GM19455 (cell line): ENCODE results near the gene HES3.

Experiments
- ATAC-seq: cut with Tn5 transposase; IDR thresholded peaks from one replicate; pipeline ENCODE4 v1.9.1; 2021; ENCODE audit not compliant: unreplicated experiment

HES3 gene, protein sequence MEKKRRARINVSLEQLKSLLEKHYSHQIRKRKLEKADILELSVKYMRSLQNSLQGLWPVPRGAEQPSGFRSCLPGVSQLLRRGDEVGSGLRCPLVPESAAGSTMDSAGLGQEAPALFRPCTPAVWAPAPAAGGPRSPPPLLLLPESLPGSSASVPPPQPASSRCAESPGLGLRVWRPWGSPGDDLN

DNA sequence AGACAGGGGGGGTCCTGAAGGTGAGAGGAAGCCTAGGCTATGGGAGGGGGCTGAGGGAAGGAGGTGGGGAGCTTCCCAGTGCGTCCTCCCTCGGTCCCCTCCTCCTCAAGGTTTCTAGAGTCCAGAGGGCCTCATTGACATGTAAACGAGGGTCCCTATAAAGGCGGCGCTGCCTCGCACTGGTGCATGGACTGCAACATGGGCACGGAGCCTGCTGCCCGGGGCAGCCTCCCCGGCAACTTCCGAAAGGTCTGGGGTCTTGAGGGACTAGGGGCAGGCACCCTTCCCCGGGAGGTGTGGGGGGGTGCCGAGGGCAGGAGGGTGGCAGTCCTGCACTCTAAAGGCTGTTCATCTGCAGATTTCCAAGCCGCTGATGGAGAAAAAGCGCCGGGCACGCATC is at the start of gene HES3:
HES3 (plus strand) TSS at position 187 of the 400 bp plus-strand sequence; CDS start at position 374, 187 bp downstream.
- ATAC-seq = no peak

DNA sequence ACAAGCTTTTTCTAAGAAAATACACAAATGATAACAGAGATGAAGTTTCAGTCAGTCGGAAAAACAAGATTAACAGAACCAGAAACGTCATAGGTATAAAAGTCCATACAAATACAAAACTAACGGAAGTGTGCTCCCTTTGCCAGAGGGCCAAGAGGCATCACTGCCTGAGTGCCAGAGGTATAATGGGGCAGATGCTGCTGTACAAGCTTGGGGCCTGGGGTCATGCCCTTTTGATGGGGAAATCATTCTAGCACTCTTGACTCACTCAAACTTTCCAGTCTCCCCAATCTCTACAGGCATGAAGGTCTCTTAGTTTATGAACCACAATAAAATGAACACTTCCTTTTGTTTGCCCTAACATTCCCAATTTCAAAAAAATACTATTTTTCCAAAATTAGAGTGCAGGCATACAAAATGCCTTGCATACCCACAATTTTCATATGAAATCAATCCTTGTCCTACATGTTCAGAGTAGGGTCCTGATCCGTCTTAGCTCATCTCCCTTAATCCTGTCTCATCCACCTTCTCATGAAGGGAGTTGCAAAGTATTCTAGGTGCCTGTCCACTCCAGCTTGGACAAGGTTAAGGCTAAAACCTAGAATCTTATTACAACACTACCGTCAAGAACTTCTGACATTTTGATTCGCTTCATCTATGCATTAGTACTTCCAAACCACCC is 46.1 kb upstream of the HES3 start:
- no peak for ATAC-seq

DNA sequence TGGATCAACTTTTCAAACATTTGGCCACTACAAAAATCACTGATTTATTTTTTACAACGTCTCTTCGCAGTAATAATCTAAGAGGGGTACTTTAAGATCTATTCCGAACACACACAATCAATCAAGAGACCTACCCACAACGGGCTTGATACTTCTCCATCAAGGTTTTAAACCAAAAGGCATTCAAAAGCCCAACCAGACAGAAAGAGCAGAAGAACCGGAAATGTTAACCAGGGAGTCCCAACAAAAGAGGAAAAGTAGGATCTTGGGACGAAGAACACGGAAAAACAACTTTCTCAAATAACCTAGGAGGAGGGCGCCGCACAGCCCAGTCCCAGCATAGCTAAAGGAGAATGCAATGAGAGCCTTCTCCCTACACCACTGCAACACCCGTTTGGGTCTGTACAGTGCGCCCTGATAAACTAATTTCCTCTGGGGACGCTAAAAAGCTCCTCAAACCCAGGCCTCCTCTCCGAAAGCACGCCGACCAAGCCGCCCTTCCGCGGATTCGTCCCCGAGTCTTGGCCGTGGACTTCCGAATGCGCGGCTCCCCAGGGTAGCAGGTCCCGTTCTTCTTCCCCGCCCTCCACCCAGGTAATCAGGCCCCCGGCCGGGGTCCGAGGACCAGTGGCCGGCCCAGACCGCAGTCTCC is 45.2 kb upstream of the HES3 start:
- ATAC-seq = peak; percentile 30

DNA sequence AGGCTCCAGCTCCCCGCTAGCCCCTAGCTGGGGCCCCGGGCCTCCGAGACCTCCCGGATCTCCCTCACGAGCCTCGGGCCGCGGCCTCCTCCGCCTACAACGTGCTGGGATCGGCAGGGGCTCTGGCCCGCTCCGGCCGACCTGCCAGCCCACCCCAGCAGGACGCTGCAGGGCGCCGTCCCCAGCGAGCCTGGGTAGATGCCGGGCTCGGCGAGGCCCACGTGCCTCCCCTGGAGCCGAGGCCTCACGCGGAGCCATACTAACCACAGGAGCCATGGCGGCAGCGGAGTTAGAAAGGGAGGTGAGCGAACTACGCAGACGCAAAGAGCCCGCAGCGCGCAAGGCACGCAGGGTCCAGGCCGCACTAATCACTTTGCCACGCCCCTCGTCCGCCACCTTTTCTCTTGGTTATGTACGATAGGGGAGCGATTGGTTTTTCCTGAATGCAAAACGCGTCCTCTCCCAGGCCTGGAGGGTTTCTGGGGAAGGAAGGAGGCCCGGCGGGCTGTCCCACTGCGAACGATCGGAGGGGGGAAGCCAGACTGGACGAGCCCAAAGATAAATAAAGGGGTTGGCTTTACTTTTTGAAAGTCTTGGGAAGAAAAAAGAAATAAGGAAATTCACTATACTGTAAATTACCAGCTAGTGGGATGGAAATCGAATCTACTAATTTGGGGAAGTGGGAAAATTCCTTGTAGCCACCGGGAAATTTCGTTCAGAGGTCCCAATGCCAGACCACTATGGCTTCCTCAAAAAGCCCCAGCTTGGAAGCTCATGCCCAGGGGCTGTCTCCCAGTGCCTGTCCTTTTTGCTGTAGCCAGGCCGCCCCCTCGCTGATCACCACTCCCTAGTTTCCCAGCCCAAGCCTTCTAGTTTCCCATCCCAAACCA is 44.4 kb upstream of the HES3 start, which contains the start of gene RPL22:
RPL22 (minus strand) TSS at position 298 of the 890 bp plus-strand sequence; CDS start at position 276, 22 bp downstream.
- ATAC-seq = peak; percentile 97

DNA sequence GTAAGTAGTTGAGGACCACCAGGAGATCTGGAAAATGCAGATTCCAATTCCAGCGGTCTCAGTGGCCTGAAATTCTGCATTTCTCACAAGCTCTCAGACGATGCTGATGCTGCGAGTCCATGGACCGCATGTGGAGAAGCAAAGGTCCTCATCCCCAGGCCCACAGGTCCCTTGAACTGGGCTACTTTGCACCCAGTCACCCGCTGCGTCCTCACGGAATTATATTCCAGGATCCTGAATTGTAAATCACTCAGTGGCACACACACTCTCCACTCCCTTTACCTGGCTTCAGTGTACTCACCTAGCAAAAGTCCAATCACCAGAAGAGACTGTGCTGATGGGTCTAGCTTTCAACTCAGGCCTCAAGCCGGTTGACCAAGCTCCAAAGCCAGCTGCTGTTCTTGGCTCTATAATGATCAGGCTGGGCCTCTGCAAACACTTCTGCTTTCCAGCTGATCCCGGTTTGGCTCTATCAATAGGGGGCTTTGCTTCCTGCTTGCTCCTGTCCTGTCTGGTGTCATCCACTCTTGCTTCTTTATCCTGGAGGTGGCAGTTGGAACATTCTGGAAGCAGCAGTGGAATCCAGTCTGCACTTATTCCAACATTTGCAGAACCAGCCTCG is 43.7 kb upstream of the HES3 start:
- ATAC-seq = no peak

DNA sequence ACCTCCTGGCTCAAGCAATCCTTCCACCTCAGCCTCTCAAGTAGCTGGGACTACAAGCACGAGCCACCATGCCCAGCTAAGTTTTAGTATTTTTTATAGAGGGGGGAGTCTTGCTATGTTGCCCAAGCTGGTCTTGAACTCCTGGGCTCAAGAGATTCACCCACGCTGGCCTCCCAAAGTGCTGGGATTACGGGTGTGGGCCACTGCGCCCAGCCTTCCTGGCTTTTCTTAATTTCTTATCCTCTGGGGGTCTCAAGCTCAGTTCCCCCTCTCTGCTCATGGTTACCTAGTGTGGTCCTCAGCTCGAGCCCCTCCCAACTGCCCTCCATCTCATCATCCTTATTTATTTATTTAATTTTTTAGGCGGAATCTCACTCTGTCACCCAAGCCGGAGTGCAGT is 41.7 kb upstream of the HES3 start:
- ATAC-seq = no peak

DNA sequence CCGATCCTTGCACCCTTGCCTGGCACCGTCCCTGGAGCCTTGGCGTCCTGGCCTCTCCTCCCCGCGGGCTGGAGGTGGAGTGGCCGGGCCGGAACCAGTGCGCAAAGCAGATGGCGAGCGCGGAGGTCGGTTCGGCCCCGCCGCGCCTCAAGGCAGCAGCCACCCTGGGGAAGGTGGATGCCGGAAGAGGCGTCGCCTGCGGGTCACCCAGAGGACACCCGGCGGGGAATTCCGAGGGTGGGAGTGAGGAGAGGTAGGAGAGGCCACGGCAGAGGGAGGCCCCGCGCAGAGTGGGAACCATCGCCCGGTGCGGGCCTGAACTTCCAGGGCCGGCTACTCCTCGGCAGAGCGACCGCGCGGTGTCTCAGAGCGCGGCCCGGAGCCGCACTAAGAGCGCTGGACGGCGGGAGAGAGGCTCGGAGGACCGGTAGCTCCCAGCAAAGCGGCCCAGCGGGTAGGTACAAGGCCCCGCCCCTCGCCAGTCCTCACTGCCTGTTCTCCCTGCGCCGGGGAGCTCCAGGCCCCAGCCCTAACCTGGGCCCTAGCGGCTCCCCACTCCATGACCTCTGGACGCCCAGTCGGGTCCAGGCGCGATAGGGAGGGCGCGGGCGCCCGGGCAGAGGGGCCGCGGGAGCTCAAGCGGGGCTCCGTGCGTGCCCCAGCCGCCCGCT is 38.0 kb upstream of the HES3 start, which contains the start of gene RNF207:
RNF207 (plus strand) TSS at position 271 of the 671 bp plus-strand sequence. CDS start 417 bp downstream, outside the sequence.
- ATAC-seq = no peak

DNA sequence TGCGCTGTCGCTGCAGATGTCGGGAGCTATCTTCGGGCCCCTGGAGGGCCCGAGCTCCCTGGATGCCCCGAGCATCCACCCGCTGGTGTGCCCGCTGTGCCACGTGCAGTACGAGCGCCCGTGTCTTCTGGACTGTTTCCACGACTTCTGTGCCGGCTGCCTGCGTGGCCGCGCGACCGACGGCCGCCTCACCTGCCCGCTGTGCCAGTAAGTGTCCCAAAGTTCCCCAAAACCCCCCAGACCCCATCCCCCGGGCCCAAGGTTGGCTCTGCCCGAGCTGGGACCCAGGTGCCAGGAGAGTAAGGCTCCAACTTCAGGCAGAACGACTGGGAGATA is 37.5 kb upstream of the HES3 start:
- ATAC-seq = no peak

DNA sequence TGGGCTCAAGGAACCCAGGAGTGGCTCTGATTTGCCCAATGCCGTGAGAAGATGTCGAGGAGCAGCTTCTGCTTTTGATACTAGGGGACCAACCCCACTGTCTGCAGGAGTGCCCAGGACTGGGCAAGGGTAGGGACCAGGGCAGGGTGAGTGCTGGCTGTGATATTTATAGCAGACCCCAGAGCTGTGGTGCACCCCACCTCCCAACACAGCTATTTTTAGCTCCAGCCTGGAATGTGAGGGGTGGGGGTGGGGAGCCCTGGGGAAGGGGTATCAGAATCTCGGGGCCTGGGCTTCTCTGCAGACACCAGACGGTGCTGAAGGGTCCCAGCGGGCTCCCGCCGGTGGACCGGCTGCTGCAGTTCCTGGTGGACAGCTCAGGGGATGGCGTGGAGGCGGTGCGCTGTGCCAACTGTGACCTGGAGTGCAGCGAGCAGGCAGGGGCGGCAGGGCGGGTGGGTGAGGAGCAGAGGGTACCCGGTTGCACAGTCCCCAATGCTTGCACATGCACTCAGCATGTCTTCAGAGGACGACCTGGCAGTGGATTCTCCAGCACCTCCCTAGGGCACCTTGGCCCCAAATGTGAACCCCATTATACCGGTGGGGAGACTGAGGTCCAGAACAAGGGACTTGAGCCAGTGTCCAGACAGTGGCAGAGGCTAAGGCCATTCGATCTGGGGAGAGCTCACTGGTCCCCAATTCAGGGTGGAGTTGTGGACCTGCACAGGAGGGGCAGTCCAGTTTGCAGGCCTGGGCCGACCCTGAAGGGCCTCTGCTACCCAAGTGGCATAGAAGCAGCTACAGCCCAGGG is 36.7 kb upstream of the HES3 start:
- ATAC-seq = no peak

DNA sequence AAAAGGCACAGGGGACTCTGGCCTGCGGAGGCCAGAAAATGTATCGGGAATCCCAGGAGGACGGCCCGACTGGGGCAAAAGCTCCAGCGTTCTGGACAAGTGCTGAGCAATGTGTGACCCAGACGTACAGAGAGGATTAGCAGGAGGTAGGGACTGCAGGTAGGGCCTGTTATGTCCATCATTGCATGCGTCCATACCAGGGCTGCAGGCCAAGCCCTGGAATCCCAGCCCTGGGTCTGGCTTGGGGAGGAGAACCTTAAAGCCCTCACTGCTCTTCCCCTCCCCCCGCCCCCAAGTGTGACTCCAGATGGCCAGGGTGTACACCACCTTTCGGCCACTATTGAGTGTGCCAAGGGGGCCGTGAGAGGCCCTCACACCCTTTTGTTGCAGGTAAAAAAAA is 36.1 kb upstream of the HES3 start:
- ATAC-seq = no peak

DNA sequence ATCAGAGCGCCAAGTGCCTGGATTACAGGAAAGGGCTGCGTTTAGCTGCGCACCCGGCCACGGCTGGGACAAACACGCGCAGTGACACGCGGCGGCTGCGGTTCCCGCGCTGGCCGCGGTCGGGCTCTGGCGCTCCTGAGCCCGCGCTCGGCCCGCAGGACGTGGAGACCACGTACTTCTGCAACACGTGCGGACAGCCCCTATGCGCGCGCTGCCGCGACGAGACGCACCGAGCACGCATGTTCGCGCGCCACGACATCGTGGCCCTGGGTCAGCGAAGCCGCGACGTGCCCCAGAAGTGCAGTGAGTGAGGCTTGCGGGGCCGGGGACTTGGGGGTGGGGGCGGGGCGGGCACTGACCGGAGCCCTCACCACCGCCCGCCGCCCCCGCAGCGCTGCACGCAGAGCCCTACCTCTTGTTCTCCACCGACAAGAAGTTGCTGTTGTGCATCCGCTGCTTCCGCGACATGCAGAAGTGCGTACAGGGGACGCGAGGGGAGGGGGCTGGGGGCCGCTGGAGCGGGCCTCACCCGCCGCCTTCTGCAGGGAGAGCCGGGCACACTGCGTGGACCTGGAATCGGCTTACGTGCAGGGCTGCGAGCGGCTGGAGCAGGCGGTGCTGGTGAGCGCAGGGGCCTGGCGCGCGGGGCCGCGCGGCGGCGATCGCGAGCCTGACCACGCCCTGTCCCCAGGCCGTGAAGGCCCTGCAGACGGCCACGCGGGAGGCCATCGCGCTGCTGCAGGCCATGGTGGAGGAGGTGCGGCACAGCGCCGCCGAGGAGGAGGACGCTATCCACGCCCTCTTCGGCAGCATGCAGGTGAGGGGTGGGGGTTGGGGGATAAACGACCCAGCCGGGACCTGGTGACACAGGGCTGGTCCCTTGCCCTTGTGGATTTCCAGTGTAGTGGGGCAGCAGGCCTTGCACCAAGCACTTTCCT is 35.0 kb upstream of the HES3 start:
- no peak for ATAC-seq

DNA sequence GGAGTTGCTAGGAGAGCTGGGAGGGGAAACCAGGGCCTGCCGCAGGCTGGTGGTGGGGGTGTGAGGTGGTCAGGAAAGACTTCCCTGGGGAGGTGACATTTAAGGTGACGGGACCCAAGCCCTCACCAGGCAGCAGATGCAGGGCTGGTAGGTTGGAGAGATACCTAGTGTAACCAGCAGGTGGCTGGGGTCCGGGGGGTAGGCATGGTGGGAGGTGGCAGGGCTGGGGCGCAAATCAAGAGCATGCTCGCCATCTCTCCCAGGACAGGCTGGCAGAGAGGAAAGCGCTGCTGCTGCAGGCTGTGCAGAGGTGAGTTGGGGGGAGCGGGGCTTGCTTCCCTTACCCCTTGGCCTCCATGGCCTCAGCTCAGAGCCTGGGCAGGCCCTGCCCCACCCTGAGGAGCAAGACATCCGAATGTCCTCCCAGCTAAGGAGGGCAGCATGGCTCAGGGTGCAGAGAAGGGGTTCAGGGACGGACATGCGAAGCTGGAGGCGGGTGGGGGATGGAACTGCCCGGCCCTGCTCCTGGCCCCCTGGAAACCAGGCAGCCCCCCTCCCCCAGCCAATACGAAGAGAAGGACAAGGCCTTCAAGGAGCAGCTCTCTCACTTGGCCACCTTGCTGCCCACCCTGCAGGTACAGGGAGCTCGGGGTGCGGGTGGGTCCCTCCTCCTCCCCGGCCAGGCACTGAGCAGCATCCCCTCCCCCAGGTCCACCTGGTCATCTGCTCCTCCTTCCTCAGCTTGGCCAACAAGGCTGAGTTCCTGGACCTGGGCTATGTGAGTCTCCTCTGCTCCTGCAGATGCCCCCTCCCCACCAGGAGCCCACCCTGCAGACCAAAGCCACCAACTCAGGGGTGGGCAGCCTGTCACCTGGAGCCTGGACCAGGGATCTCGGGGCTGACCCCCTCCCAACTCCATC is 34.1 kb upstream of the HES3 start:
- ATAC-seq = no peak

DNA sequence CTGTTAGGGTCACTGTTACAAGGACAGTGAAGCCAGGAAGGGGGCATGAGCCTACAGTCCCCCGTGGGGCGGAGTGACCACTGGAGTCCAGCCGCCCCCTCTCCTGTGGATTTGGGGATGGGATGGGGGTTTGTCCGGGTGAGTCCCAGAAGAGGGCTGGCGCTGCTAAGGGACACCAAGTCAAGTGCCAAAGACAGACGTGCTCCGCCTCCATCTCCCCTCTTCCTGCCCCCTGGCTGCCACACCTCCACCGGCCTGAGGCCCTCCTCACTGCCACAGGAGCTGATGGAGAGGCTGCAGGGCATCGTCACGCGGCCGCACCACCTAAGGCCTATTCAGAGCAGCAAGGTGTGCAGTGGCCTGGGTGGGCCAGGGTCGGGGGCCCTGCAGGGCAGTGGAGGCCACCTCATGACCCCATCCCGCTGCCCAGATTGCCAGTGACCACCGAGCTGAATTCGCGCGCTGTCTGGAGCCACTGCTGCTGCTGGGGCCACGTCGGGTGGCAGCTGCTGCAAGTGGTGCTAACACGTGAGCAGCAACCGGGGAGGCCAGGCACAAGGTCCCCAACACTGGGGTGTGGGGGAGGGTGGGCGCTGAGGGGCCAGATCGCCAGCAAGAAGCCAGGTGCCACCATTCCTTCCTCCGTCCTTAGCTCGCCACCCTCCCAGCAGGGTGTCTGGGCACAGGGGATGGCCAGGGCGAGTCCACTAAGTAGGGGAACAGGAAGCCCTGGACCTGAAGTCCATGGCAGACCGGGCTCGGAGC is 33.2 kb upstream of the HES3 start:
- no peak for ATAC-seq

DNA sequence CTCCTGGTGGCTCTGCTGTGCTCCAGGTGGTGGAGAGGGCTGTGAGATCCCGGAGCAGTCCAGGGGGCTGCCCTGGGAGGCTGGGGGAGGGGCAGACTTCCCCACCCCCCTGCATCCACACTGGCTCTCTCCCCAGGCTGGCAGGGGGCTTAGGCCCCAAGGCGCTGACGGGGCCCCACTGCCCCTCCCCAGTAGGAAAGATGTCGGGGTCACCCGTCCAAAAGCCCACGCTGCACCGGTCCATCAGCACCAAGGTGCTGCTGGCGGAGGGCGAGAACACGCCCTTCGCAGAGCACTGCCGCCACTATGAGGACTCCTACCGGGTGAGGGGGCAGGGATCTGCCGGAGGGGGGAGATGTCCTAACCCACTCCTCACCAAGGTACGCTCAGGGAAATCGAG is 32.2 kb upstream of the HES3 start:
- ATAC-seq = no peak

DNA sequence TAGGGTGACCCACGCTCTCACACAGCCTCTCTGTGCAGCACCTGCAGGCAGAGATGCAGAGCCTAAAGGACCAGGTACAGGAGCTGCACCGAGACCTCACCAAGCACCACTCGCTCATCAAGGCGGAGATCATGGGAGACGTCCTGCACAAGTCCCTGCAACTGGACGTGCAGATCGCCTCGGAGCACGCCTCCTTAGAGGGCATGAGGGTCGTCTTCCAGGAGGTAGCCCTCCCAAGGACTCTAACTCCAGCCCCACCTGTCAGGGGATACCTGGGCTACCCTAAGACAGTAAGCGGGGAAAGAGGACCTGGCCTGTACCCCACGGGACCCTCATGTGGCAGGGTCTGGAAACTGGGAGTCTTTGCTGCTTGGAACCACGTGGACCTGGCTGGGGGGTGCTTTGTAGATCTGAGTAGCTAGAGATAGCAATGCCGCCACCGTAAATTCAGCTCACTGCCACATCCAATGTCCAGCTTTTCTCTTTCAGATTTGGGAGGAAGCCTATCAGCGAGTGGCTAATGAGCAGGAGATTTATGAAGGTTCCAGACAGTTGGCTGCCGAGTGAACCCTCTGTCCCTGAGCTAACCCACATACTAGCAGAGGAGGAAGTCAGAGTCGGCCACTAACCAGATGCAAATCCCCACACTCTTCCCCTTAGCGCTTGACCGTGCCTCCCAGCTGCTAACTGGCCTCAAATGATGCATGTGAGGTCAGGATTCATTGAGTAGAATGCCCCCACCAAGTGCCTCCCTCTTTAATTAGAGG is 31.6 kb upstream of the HES3 start:
- ATAC-seq = no peak
